Calu3 (cell line): Measurements from ENCODE around the gene NECTIN4. TPM values are rescaled to one million over a fixed set of nuclear protein-coding genes. Genes with fewer than 3 reads are reported as not detected.

ENCODE experiments used
- BruUV-seq: library from RNA; stranded (reverse); fragments of 400-500 nt; replicated peaks from 2 replicates; lab custom pipeline; 2021; lab: Mats Ljungman, UMichigan
- CTCF ChIA-PET: fragments of 300-600 bp; sonication (Branson Sonifier 250); formaldehyde crosslinking; loops from one replicate; lab custom pipeline; 2022; ENCODE audit warnings: antibody characterized with exemption; lab: Charles Lee
- DNase-seq: peaks from one replicate; pipeline ENCODE4 v3.0.0; 2022
- H3K27ac Mint-ChIP-seq: one replicate; pipeline ENCODE4 v1.8.0; 2022; ENCODE audit warnings: mixed read lengths; ENCODE audit not compliant: unreplicated experiment
- H3K27me3 Mint-ChIP-seq: one replicate; pipeline ENCODE4 v1.8.0; 2022; ENCODE audit warnings: mixed read lengths; ENCODE audit not compliant: unreplicated experiment
- H3K36me3 Mint-ChIP-seq: one replicate; pipeline ENCODE4 v1.8.0; 2022; ENCODE audit warnings: mild to moderate bottlenecking, moderate library complexity, mixed read lengths; ENCODE audit not compliant: insufficient read depth, unreplicated experiment
- H3K4me1 Mint-ChIP-seq: one replicate; pipeline ENCODE4 v1.8.0; 2022; ENCODE audit warnings: mild to moderate bottlenecking, low read depth, mixed read lengths; ENCODE audit not compliant: unreplicated experiment
- H3K4me3 Mint-ChIP-seq: one replicate; pipeline ENCODE4 v1.8.0; 2022; ENCODE audit warnings: mild to moderate bottlenecking, low read depth, moderate library complexity, mixed read lengths; ENCODE audit not compliant: unreplicated experiment
- H3K9me3 Mint-ChIP-seq: one replicate; pipeline ENCODE4 v1.8.0; 2022; ENCODE audit warnings: low read depth, mixed read lengths; ENCODE audit not compliant: unreplicated experiment
- CTCF ChIP-seq: fragments of 200-600 bp; IDR thresholded peaks from one replicate; pipeline ENCODE4 v1.8.0; 2022; ENCODE audit warnings: antibody characterized with exemption; ENCODE audit not compliant: unreplicated experiment
- intact Hi-C: fragments of 100-400 bp; cut with micrococcal nuclease; formaldehyde crosslinking; loops from one replicate; pipeline ENCODE4 v1.10.0; 2022; ENCODE audit not compliant: unreplicated experiment
- total RNA-seq: library from RNA; stranded (reverse); gene quantifications from 2 replicates; pipeline ENCODE4 v1.2.3, GENCODE V29; 2022

Gene NECTIN4
- total RNA-seq, 1 experiment from 2014 or later, result 24.9 TPM

GRCh38 chr1:161072751-161073449 is 16.5 kb downstream of the NECTIN4 start:
- intact Hi-C loops, result no loop called here
- Mint-ChIP-seq H3K9me3 (no peaks in the 10 kb centered on the region), H3K36me3 (peaks cover 44% of the 10 kb centered on the region), H3K27ac (no peak overlapping the region), H3K27me3 (no peaks in the 10 kb centered on the region), H3K4me3 (no peak overlapping the region), H3K4me1 (no peaks in the 10 kb centered on the region)
- CTCF ChIA-PET, result interaction anchor here (1.6 to 5.0 kb wide), 2 partner anchors 16 to 25 kb away, joined by 10 to 56 read pairs; partner anchors contain the start of genes KLHDC9 and NECTIN4
- no peak for TF ChIP-seq CTCF
- BruUV-seq, result no TSS peak
- DNase-seq, result no peak

GRCh38 chr1:161071886-161072371 is 17.4 kb downstream of the NECTIN4 start:
- peak; percentile 80 for TF ChIP-seq CTCF
- Mint-ChIP-seq H3K36me3 (peaks cover 41% of the 10 kb centered on the region), H3K9me3 (no peaks in the 10 kb centered on the region), H3K4me3 (no peak overlapping the region), H3K27me3 (no peaks in the 10 kb centered on the region), H3K27ac (peak overlapping the region; percentile 38), H3K4me1 (no peaks in the 10 kb centered on the region)
- intact Hi-C loops, result loop anchor here (1.0 kb wide), 1 partner anchor 26 kb away; the partner anchor contains the start of gene KLHDC9
- TSS peak; percentile 22 for BruUV-seq
- CTCF ChIA-PET, result interaction anchor here (0.6 to 5.0 kb wide), 6 partner anchors 17 to 78 kb away, joined by 3 to 56 read pairs (median 5); partner anchors contain the start of genes KLHDC9, NECTIN4 and USF1
- DNase-seq, result peak; percentile 71

GRCh38 chr1:161070761-161071160 is 18.6 kb downstream of the NECTIN4 start:
- Mint-ChIP-seq H3K27me3 (no peaks in the 10 kb centered on the region), H3K9me3 (no peaks in the 10 kb centered on the region), H3K4me3 (no peak overlapping the region), H3K36me3 (peaks cover 31% of the 10 kb centered on the region), H3K4me1 (no peaks in the 10 kb centered on the region), H3K27ac (no peak overlapping the region)
- intact Hi-C loops, result loop anchor here (1.0 kb wide), 1 partner anchor 28 kb away; the partner anchor contains the start of gene KLHDC9
- BruUV-seq, result no TSS peak
- DNase-seq, result no peak
- CTCF ChIA-PET, result interaction anchor here (0.7 to 5.0 kb wide), 2 partner anchors 27 to 61 kb away, joined by 5 to 56 read pairs; partner anchors contain the start of genes DEDD and KLHDC9
- no peak for TF ChIP-seq CTCF

GRCh38 chr1:161069731-161070270 is 19.6 kb downstream of the NECTIN4 start, which contains the start of gene ARHGAP30:
TSS of gene ARHGAP30 (minus strand) at chr1:161069891. CDS start at chr1:161069624, 267 bp downstream.
- H3K9me3 Mint-ChIP-seq, result no peaks in the 10 kb centered on the region
- no peak for DNase-seq
- TF ChIP-seq CTCF, result no peak
- no peak within 1 kb of the TSS for H3K4me3 Mint-ChIP-seq
- H3K36me3 Mint-ChIP-seq, result peaks cover 24% of the 10 kb centered on the region
- H3K4me1 Mint-ChIP-seq, result no peaks in the 10 kb centered on the region
- CTCF ChIA-PET, result interaction anchor here (5.0 kb wide), 1 partner anchor 28 kb away, joined by 56 read pairs; the partner anchor contains the start of gene KLHDC9
- no peaks in the 10 kb centered on the region for H3K27me3 Mint-ChIP-seq
- intact Hi-C loops, result no loop called here
- H3K27ac Mint-ChIP-seq, result no peak within 1 kb of the TSS
- no TSS peak for BruUV-seq
